ENCODE measurements around the gene NT5C1A. TPM values are rescaled to one million over a fixed set of nuclear protein-coding genes. Genes with fewer than 3 reads are reported as not detected.
A peak's percentile ranks its signal among the peaks of the same experiment; 100 is the strongest.

The NT5C1A gene
- total RNA-seq, result under 1 TPM in 1 of 2 experiments, not detected in 1; 0.25 TPM

- Mint-ChIP-seq H3K27ac (no peak within 1 kb of the TSS), H3K27me3 (peaks cover 36% of the 10 kb centered on the region), H3K4me1 (ENCODE audit: low read depth) (peaks cover 19% of the 10 kb centered on the region), H3K4me3 (peak within 1 kb of the TSS; percentile 58), H3K36me3 (ENCODE audit: low read depth) (no peaks in the 10 kb centered on the region), H3K9me3 (no peaks in the 10 kb centered on the region)
- ATAC-seq, result peak; percentile 61
- peak; percentile 53 for DNase-seq
- TF ChIP-seq CTCF (IDR thresholded peaks at IDR 0.05), result no peak
- POLR2A ChIA-PET, result interaction anchor here (0.6 to 5.3 kb wide), 3 partner anchors 11 to 30 kb away, joined by 3 to 33 read pairs (median 4); partner anchors contain the start of gene HPCAL4
- CTCF ChIA-PET, result interaction anchor here (0.9 to 17.9 kb wide), 17 partner anchors 9 to 127 kb away, joined by 3 to 311 read pairs (median 6); partner anchors contain the start of gene HPCAL4
- intact Hi-C loops (cut with micrococcal nuclease), result no loop called here
These were observed at the start of gene NT5C1A for GRCh38 chr1:39671793-39672550. Gene NT5C1A (minus strand): TSS chr1:39672107. CDS start chr1:39672038, 69 bp downstream.

GRCh38 chr1:39721664-39722063 is 49.8 kb upstream of the NT5C1A start:
- no peaks in the 10 kb centered on the region for H3K9me3 Mint-ChIP-seq
- ChIA-PET CTCF (interaction anchor here (1.0 to 4.3 kb wide), 4 partner anchors 63 to 115 kb away, joined by 3 to 58 read pairs (median 22); no protein-coding TSS in a partner anchor), POLR2A (no interaction called here)
- intact Hi-C loops (cut with micrococcal nuclease), result loop anchor here (5.0 kb wide), 2 partner anchors 54 to 114 kb away; no protein-coding TSS in a partner anchor
- H3K4me1 Mint-ChIP-seq (ENCODE audit: low read depth), result no peaks in the 10 kb centered on the region
- H3K4me3 Mint-ChIP-seq, result no peak overlapping the region
- TF ChIP-seq CTCF (IDR thresholded peaks at IDR 0.05), result no peak
- no peak overlapping the region for H3K27ac Mint-ChIP-seq
- ATAC-seq (no peak), DNase-seq (no peak)
- no peaks in the 10 kb centered on the region for H3K36me3 Mint-ChIP-seq (ENCODE audit: low read depth)
- peaks cover 41% of the 10 kb centered on the region for H3K27me3 Mint-ChIP-seq

GRCh38 chr1:39720094-39720999 is 48.4 kb upstream of the NT5C1A start:
- POLR2A ChIA-PET, result interaction anchor here (0.6 kb wide), 1 partner anchor 157 kb away, joined by 3 read pairs; no protein-coding TSS in a partner anchor

GRCh38 chr1:39717809-39718208 is 45.9 kb upstream of the NT5C1A start:
- intact Hi-C loops (cut with micrococcal nuclease), result no loop called here
- ATAC-seq (no peak), DNase-seq (no peak)
- Mint-ChIP-seq H3K27me3 (peaks cover 40% of the 10 kb centered on the region), H3K27ac (no peak overlapping the region), H3K4me1 (ENCODE audit: low read depth) (no peaks in the 10 kb centered on the region), H3K36me3 (ENCODE audit: low read depth) (no peaks in the 10 kb centered on the region), H3K4me3 (no peak overlapping the region), H3K9me3 (no peaks in the 10 kb centered on the region)
- ChIA-PET CTCF (interaction anchor here (0.8 to 4.3 kb wide), 5 partner anchors 59 to 111 kb away, joined by 3 to 58 read pairs (median 7); no protein-coding TSS in a partner anchor), POLR2A (no interaction called here)
- TF ChIP-seq CTCF (IDR thresholded peaks at IDR 0.05), result no peak

More at GRCh38 chr1:39720094-39720999, 48.4 kb upstream of the NT5C1A start:
- no peaks in the 10 kb centered on the region for H3K36me3 Mint-ChIP-seq (ENCODE audit: low read depth)
- no peak overlapping the region for H3K27ac Mint-ChIP-seq
- CTCF ChIA-PET, result interaction anchor here (0.6 to 4.3 kb wide), 22 partner anchors 9 to 161 kb away, joined by 3 to 58 read pairs (median 4); partner anchors contain the start of genes HPCAL4, NT5C1A and PPIE
- intact Hi-C loops (cut with micrococcal nuclease), result loop anchor here (5.0 kb wide), 2 partner anchors 53 to 113 kb away; no protein-coding TSS in a partner anchor
- H3K9me3 Mint-ChIP-seq, result no peaks in the 10 kb centered on the region
- no peaks in the 10 kb centered on the region for H3K4me1 Mint-ChIP-seq (ENCODE audit: low read depth)
- ATAC-seq, result peak; percentile 56
- TF ChIP-seq CTCF (IDR thresholded peaks at IDR 0.05), result peak; percentile 61
- DNase-seq, result no peak
- H3K4me3 Mint-ChIP-seq, result no peak overlapping the region
- H3K27me3 Mint-ChIP-seq, result peaks cover 41% of the 10 kb centered on the region
